Activated naive CD8-positive, alpha-beta T cell (primary cell): ENCODE results near the gene BCORL1.

Experiments used
- H3K27ac Mint-ChIP-seq: one replicate; pipeline ENCODE4 v1.8.0; 2021; ENCODE audit warnings: mixed read lengths
- H3K27me3 Mint-ChIP-seq: one replicate; pipeline ENCODE4 v1.8.0; 2021; ENCODE audit warnings: mixed read lengths
- H3K36me3 Mint-ChIP-seq: one replicate; pipeline ENCODE4 v1.8.0; 2021; ENCODE audit warnings: mixed read lengths
- H3K4me1 Mint-ChIP-seq: one replicate; pipeline ENCODE4 v1.8.0; 2021; ENCODE audit warnings: low read depth, mixed read lengths
- H3K4me3 Mint-ChIP-seq: one replicate; pipeline ENCODE4 v1.8.0; 2021; ENCODE audit warnings: mild to moderate bottlenecking, mixed read lengths
- H3K9me3 Mint-ChIP-seq: one replicate; pipeline ENCODE4 v1.8.0; 2021; ENCODE audit warnings: low read depth, mixed read lengths

Gene BCORL1

DNA sequence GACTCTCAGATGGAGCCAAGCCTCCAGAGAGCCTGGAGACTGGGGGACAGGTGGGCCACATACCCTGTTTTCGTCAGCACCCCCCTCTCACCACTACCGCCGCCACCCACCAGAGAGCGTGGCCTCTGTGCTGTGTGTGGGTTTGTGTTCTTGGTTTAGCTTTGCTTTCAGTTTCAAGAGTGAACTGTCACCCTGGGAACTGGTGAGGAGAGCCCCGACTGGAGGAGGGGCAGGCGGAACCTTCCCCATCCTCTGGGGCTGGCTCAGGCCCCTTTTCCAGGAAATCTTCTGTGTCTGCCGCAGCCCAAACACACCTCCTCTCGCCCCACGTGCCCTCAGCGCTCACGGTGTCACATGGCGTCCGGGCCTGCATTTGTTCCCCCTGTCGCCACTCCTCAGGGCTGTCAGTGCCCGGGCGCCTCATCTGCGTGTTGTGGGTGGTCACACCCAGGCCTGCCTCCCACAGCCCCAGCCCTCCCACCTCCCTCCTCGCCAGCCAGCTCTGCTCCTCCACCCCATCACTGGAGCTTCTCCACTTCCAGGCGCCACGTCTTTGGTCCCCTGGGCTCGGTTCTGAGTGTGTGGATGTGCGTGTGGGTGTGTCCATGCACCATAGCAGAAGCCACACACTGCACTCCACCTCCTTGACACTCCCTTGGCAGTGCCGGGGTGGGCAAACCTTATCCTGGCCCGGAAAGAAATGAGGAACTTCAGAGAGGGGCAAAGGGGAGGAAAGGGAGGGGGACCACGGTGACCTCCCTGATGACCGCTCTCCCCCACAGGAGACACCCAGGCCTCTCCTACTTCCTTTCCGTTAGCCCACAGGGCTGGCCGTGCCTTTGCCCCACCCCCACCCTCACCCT lies 100.0 kb downstream of the BCORL1 start:
- H3K27me3 Mint-ChIP-seq, result no peaks in the 10 kb centered on the region
- H3K4me3 Mint-ChIP-seq, result peak overlapping the region; percentile 67

DNA sequence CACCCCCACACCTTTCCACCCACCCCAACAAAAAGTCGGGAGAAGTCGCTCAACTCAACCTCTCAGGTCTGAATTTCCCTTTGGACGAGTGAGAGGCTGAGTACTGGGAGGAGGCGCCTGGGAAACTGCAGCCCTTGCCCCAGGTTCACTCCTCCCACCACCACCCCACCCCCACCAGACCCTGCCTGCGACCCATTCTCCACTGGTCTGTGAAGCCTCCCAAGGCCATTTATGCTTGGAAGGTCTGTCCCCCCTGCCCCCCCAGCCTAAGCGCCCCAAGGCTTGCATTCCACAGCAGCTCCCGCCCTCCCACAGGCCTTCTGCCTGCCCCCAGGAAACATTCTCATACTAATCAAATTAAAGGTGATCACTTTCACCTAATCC lies 100.7 kb downstream of the BCORL1 start:
- Mint-ChIP-seq H3K9me3 (no peaks in the 10 kb centered on the region), H3K27ac (peak overlapping the region; percentile 91), H3K27me3 (no peaks in the 10 kb centered on the region), H3K36me3 (no peaks in the 10 kb centered on the region), H3K4me1 (peaks cover 62% of the 10 kb centered on the region), H3K4me3 (no peak overlapping the region)

More for the DNA sequence above, 100.0 kb downstream of the BCORL1 start:
- Mint-ChIP-seq H3K36me3 (no peaks in the 10 kb centered on the region), H3K27ac (peak overlapping the region; percentile 91), H3K4me1 (peaks cover 57% of the 10 kb centered on the region), H3K9me3 (no peaks in the 10 kb centered on the region)

DNA sequence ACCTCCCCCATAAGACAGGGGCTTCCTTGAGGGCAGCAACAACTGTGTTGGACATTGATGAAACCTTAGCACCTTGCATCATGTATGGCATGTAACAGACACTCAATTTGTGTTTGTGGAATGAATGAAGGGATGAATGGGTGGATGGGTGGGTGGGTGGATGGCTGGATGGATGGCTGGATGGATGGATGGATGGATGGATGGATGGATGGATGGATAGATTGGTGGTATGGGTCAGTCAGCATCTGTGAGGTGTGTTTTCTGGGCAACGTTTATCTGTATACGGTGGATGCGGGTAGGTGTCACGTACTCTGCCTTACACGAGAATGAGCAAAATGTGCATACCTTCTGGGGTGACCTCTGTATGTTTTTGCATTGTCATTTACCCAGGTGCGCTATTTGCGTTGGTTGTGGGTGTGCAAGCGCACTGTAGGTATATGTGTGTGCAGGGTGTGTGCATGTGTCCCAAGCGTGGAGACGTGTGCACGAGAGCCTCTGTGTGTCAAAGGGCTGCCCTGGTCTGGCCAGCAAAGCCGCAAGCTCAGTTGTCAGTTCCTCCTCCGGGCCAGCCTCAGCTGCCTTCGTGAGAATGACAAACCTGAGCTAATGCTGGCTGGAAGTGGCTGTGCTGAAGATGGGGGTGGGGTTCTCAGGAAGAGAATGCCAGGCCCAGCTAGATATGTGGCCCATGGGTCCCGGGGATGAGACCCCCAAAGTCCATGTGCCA lies 101.4 kb downstream of the BCORL1 start:
- H3K9me3 Mint-ChIP-seq, result no peaks in the 10 kb centered on the region
- peak overlapping the region; percentile 82 for H3K27ac Mint-ChIP-seq
- no peaks in the 10 kb centered on the region for H3K36me3 Mint-ChIP-seq
- no peaks in the 10 kb centered on the region for H3K27me3 Mint-ChIP-seq
- H3K4me1 Mint-ChIP-seq, result peaks cover 65% of the 10 kb centered on the region
- peak overlapping the region; percentile 75 for H3K4me3 Mint-ChIP-seq

DNA sequence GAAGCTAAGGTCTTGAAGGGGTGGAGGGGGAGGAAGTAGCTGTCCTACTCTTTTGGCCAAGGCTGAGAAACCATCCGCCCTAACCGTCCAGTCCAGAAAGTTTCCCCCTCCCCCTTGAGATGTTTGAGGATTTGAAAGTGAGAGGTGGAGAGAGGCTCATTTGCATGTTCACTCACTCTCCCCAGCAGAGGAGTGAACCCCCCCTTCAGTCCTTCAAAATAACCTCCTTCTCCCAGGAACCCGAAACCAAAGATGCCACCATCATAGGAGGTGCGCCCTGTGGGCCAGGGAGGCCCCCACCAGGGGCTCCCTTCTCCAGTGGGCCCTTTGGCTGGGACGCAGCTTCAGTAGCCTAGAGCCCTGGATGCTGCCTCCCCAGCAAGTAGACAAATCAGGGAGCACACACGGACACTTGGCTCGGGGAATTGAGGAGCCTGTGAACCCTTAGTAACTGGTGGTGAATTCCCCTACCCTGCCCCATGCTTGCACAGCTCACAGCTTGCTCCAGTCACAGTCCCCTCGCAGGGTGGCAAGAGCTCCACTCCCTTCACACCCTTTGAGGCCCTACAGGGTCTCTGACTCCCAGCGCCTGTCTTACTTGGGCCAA lies 102.3 kb downstream of the BCORL1 start:
- peaks cover 67% of the 10 kb centered on the region for H3K4me1 Mint-ChIP-seq
- no peaks in the 10 kb centered on the region for H3K9me3 Mint-ChIP-seq
- peak overlapping the region; percentile 82 for H3K27ac Mint-ChIP-seq
- peak overlapping the region; percentile 75 for H3K4me3 Mint-ChIP-seq
- H3K27me3 Mint-ChIP-seq, result no peaks in the 10 kb centered on the region
- no peaks in the 10 kb centered on the region for H3K36me3 Mint-ChIP-seq

DNA sequence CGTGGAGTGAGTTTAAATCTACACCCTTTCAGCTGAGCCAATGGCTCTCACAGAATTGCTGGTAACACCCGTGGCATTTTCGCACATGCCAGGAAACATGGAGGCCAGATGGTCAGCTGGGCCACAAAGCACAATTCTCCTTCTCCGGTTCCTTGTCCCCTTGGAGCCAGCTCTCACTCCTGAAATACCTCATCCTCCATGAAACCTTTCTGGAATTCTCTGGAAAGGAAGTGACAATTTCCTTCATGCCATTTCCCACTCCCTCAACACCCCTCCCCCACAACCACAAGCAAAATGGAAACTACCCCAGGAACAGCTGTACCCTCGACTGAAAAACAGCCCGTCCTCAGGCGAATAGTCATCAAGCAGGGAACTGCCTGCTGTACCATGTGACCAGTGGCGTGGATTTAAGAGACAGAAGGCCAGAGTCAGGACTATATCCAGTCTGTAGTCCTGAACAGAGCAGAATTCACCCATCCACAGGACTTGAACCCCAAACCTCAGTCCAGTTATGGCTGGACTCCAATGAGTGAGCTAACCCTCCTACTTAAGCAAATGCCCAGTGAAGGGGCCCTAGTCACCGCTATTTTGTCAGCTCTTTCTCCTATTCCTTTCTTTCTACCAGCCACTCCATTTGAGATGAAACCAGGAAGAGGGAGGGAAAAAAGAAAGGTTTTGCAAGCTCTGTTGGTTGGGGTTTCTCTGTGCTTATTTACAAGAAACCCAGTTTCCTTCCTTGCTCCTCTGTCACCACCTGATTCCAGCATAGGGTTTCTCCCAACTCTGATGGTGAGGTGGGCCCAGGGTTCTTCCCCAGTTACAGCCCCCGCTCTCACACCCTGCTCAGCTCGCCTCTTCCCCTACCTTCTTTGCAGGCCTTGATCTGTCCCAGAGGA lies 103.4 kb downstream of the BCORL1 start:
- Mint-ChIP-seq H3K36me3 (no peaks in the 10 kb centered on the region), H3K4me1 (peaks cover 67% of the 10 kb centered on the region), H3K27ac (peak overlapping the region; percentile 89), H3K9me3 (no peaks in the 10 kb centered on the region), H3K27me3 (no peaks in the 10 kb centered on the region), H3K4me3 (peak overlapping the region; percentile 75)

- Mint-ChIP-seq H3K4me3 (peak overlapping the region; percentile 75), H3K9me3 (no peaks in the 10 kb centered on the region), H3K27ac (peak overlapping the region; percentile 89), H3K4me1 (peaks cover 66% of the 10 kb centered on the region), H3K36me3 (no peaks in the 10 kb centered on the region), H3K27me3 (no peaks in the 10 kb centered on the region)
These were observed 104.2 kb downstream of the BCORL1 start for GRCh38 chrX:130086447-130087206.

GRCh38 chrX:130090364-130090763 lies 107.9 kb downstream of the BCORL1 start:
- Mint-ChIP-seq H3K9me3 (no peaks in the 10 kb centered on the region), H3K4me1 (peaks cover 61% of the 10 kb centered on the region), H3K27ac (peak overlapping the region; percentile 50), H3K27me3 (no peaks in the 10 kb centered on the region), H3K36me3 (no peaks in the 10 kb centered on the region), H3K4me3 (no peak overlapping the region)

DNA sequence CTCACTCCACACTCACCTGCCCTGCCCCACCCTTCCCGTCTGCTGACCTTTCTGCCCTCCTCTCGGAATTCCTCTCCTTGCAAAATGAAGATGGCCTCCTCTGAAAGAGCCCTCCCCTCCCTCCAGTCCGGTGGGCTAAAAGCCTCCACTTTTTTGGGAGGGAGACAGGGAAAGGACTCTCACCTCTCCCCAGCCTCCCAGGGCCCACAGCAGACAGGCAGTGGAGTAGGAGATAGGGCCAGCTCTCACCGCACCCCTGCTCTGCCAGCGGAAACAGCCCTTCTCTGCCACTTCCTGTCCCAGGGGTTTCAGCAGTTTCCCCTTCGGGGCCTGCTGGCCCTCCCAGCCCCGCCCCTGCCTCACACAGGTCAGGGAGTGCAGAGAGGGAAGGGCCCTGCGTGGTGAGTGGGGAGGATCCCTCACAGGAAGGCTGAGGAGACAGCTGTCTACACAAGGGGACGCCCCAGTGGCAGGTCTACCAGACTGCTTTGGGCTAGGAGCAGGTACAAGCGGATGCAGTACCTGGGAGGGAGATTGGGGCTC lies 109.6 kb downstream of the BCORL1 start:
- Mint-ChIP-seq H3K27ac (peak overlapping the region; percentile 81), H3K4me1 (peaks cover 54% of the 10 kb centered on the region), H3K27me3 (no peaks in the 10 kb centered on the region), H3K4me3 (peak overlapping the region; percentile 82), H3K9me3 (no peaks in the 10 kb centered on the region), H3K36me3 (no peaks in the 10 kb centered on the region)

DNA sequence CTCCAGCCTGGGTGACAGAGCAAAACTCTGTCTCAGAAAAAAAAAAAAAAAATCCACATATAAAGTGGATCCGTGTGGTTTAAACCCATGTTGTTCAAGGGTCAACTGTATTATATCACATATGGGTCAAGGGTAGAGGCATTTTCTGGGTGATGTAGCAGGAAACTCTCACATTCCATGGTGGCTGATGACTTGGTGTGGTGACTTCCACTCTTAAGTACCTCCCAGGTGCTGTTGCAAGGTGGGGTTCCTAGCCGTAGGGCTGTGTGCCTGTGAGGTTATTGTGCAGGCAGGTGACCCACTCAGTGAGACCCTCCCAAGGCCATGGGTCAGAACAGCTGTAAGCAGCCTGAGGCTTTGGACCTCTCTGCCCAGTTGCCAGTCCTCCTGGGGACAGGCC lies 110.8 kb downstream of the BCORL1 start:
- peaks cover 59% of the 10 kb centered on the region for H3K4me1 Mint-ChIP-seq

DNA sequence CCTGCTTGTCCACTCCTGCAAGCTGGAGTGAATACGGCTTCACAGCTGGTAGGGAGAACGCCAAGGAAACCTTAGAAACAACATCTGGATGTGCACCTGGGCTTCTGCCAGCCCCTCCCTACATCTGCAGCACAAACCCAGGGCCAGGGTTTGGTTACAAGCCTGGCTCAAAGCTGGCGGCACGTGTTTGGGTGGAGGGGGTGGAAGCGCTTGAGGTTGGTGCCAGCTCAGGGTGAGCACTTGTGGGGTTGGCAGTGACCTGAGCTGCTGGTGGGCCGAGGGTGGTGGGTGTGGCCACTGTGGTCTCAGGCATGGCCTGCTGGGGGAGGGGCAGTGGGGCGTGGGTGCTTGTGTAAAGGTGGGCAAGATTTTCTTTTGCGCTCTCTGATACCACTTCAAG lies 112.3 kb downstream of the BCORL1 start:
- Mint-ChIP-seq H3K27me3 (no peaks in the 10 kb centered on the region), H3K9me3 (no peaks in the 10 kb centered on the region), H3K4me1 (peaks cover 58% of the 10 kb centered on the region), H3K4me3 (no peak overlapping the region), H3K36me3 (no peaks in the 10 kb centered on the region), H3K27ac (peak overlapping the region; percentile 6)

More for the DNA sequence above, 110.8 kb downstream of the BCORL1 start:
- H3K4me3 Mint-ChIP-seq, result no peak overlapping the region
- H3K27me3 Mint-ChIP-seq, result no peaks in the 10 kb centered on the region
- H3K27ac Mint-ChIP-seq, result peak overlapping the region; percentile 41
- no peaks in the 10 kb centered on the region for H3K9me3 Mint-ChIP-seq
- H3K36me3 Mint-ChIP-seq, result no peaks in the 10 kb centered on the region

DNA sequence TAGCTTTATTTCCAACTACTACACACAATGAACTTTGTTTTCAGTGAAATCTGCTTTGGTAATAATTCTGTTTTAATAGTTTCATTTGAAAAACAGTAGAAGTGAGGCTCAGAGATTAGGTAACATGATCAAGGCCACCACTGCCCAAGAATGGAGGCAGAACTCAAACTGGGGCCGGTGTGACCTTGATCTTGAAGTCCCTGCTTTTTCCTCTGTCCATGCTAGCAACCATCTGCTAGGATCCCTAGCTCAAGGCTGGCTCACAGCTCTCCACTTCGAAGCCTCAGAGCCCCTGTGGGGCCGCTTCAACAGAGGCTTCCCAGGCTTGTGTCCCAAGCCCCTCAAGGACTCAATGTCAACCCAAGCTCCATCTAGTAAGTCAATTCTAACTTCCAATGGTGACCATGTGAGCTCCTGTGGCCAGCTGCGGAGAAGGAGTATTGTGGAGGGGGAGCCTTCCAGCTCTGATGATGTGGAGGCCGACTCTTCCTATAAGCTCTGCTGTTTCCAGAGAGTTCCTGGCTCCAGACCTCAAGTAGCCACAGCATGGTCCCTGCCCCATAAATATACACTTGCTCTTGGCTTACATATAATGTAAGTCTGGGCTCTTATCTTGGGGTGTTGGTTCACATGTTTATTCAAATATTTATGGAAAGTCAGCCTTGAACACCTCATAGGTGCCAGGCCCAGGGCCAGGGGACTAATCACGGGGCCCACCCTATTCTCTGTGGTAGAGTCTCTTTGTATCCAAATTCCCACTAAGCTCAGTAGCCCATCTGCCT lies 113.0 kb downstream of the BCORL1 start:
- Mint-ChIP-seq H3K4me3 (no peak overlapping the region), H3K9me3 (no peaks in the 10 kb centered on the region), H3K36me3 (no peaks in the 10 kb centered on the region), H3K27me3 (no peaks in the 10 kb centered on the region), H3K4me1 (peaks cover 61% of the 10 kb centered on the region), H3K27ac (peak overlapping the region; percentile 64)

DNA sequence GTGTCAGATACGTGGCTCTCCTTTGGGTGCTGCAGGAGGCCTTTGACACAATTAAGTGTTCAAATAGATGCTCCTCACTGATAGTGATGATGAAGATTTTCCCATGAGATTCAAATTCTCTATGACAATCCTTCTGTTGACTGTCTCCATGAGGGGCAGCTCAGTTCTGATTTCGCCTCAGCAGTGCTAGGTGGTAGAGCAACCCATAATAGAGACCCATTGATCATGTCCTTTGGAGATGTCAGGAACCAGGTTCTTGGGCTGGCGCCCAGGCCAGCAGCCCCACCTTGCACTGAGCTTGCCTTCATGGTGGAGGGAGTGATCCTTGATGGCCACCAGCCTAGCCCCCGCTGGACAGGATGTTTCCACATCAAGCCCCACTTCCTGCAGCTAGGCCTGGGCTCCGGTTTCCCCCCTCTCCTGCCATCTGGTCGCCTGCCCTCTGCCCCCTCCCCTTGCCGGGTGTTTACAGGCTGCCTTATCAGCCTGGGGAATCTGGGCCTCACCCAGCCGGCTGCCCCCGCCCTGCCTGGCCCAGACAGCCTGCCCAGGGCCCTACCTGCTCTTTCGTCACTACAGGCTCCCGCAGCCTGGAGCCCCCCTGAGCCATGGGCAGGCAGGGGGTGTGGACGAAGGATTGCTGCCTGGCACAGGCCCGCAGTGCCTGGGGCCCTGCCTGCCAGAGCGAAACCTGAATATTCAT lies 115.2 kb downstream of the BCORL1 start:
- Mint-ChIP-seq H3K9me3 (no peaks in the 10 kb centered on the region), H3K4me1 (peaks cover 59% of the 10 kb centered on the region), H3K27me3 (no peaks in the 10 kb centered on the region), H3K27ac (peak overlapping the region; percentile 83), H3K4me3 (peak overlapping the region; percentile 53), H3K36me3 (no peaks in the 10 kb centered on the region)

DNA sequence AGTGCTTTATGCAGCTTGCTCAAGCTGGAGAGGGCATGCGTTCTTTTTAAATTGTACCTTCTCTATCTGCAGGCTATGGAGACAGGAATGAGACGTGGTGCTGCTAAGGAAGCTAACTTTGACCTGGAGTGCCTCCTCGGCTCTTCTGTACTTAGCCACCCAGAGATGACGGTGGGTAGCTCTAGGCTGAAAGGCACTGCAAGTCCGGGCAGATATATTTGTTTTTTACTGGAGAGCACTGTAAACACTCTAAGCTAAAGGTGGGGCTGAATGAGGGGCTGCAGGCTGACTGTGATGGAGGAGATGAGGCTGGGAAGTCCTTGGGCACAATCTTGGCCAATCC lies 115.7 kb downstream of the BCORL1 start:
- Mint-ChIP-seq H3K9me3 (no peaks in the 10 kb centered on the region), H3K36me3 (no peaks in the 10 kb centered on the region), H3K4me3 (peak overlapping the region; percentile 53)

More for the DNA sequence above, 115.7 kb downstream of the BCORL1 start:
- Mint-ChIP-seq H3K4me1 (peaks cover 59% of the 10 kb centered on the region), H3K27me3 (no peaks in the 10 kb centered on the region), H3K27ac (peak overlapping the region; percentile 83)
